Measurements from ENCODE around the gene SEMA5A.

SEMA5A gene

DNA sequence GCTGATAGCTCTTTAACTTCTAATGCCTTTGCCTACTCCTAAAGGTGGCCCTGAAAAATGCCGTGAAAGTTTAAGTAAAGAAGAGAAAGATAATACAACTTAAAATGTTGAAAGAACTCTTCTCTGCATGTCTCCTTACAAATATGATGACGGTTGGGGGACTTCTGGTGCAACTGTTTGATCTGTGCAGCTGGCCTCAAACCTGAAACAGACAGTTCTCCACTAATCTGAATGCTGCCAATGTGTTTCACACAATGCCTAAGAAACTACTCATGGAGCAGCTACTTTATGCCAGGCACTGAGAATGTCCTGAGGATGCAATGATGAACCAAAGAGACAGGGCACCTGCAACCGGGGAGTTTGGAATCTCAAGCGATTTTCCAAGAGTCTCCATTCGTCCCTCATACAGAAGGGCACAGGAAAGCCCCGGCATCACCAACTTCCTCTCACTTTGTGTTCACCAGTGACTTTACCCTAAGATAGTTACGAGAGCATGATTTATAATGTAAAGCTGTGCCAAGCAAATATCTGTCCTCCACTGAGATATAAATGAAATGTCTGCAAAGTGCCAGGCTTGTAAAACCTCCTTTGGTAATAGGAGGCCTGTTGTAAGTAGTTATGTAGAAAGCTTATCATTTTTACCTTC, 455.4 kb downstream of the SEMA5A start:
- DNase-seq (ENCODE audit: low read depth, low spot score): no peak
- in situ Hi-C loops (cut with HindIII; ENCODE audit: low sequenced_read_pairs): no loop called here
- H3K4me3 ChIP-seq (ENCODE audit: low read depth, low read length): no peak overlapping the region
- TF ChIP-seq, protein P1, sequence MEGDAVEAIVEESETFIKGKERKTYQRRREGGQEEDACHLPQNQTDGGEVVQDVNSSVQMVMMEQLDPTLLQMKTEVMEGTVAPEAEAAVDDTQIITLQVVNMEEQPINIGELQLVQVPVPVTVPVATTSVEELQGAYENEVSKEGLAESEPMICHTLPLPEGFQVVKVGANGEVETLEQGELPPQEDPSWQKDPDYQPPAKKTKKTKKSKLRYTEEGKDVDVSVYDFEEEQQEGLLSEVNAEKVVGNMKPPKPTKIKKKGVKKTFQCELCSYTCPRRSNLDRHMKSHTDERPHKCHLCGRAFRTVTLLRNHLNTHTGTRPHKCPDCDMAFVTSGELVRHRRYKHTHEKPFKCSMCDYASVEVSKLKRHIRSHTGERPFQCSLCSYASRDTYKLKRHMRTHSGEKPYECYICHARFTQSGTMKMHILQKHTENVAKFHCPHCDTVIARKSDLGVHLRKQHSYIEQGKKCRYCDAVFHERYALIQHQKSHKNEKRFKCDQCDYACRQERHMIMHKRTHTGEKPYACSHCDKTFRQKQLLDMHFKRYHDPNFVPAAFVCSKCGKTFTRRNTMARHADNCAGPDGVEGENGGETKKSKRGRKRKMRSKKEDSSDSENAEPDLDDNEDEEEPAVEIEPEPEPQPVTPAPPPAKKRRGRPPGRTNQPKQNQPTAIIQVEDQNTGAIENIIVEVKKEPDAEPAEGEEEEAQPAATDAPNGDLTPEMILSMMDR (IDR thresholded peaks at IDR 0.05; ENCODE audit: low read depth, low read length): no peak

DNA sequence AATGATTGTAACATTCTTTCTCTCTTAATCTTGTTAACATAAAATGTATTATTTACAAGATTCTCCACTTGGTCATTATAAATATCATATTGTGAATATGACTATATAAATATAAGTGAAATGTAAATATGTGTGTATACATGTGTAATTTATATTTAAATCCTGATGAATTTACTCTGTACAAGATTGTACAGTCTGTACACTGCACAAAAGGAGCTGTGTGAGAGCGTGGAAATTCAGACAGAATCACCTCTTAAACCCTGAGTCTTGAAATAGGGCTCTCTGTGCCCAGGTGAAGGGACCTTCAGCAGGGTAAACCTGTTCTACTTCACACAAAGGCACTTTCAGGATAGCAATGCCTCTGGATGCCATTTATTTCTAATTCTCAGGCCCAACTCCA, 456.0 kb downstream of the SEMA5A start:
- TF ChIP-seq, protein P1 (IDR thresholded peaks at IDR 0.05; ENCODE audit: low read depth, low read length): no peak
- no peak for DNase-seq (ENCODE audit: low read depth, low spot score)
- in situ Hi-C loops (cut with HindIII; ENCODE audit: low sequenced_read_pairs): no loop called here
- H3K4me3 ChIP-seq (ENCODE audit: low read depth, low read length): no peak overlapping the region

DNA sequence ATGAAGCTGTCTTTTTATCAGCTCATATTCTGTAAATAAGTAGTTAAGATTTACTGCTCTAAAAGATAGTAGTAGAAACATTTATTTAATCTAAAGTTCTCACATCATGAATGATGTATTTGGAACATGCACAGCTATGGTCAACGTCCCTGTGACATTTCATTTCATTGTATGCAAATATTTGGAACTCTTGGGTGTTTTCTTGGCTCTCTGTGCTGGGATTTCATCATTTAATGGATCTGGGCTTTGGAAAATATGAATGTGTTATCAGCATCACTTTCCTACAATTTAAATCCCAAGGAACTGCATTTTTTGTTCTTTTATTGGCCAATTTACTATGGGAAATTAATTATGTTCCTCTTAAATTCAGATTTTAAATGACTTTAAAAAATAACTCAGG, 462.9 kb downstream of the SEMA5A start:
- TF ChIP-seq, protein P1 (IDR thresholded peaks at IDR 0.05; ENCODE audit: low read depth, low read length): no peak
- H3K4me3 ChIP-seq (ENCODE audit: low read depth, low read length): no peak overlapping the region
- in situ Hi-C loops (cut with HindIII; ENCODE audit: low sequenced_read_pairs): no loop called here
- no peak for DNase-seq (ENCODE audit: low read depth, low spot score)

- TF ChIP-seq, protein P1 (IDR thresholded peaks at IDR 0.05; ENCODE audit: low read depth, low read length): no peak
- DNase-seq (ENCODE audit: low read depth, low spot score): no peak
- H3K4me3 ChIP-seq (ENCODE audit: low read depth, low read length): no peak overlapping the region
- in situ Hi-C loops (cut with HindIII; ENCODE audit: low sequenced_read_pairs): no loop called here
These were observed 473.2 kb downstream of the SEMA5A start for GRCh38 chr5:9072701-9073100.

DNA sequence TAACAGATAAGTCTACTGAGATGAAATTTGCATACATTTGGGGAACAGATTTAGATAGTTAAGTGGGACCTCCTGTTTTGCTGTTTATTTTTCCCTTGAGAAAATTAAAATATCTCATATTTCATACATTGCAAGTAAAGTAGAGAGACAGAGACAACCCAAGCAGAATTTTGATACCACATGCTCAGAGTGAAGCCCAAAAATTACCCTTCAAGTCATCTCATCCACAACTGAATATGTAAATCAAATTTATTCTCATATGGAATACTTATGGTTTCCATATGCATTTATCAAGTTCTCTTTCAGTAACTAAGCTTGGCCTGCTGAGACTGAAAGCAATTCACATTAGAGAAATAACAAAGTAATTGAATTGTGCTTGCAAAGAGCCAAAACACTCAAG, 474.4 kb downstream of the SEMA5A start:
- DNase-seq (ENCODE audit: low read depth, low spot score): no peak
- in situ Hi-C loops (cut with HindIII; ENCODE audit: low sequenced_read_pairs): no loop called here
- TF ChIP-seq, protein P1 (IDR thresholded peaks at IDR 0.05; ENCODE audit: low read depth, low read length): no peak
- H3K4me3 ChIP-seq (ENCODE audit: low read depth, low read length): no peak overlapping the region

GRCh38 chr5:9071074-9071473, 474.8 kb downstream of the SEMA5A start:
- in situ Hi-C loops (cut with HindIII; ENCODE audit: low sequenced_read_pairs): no loop called here
- DNase-seq (ENCODE audit: low read depth, low spot score): no peak
- TF ChIP-seq, protein P1 (IDR thresholded peaks at IDR 0.05; ENCODE audit: low read depth, low read length): no peak
- H3K4me3 ChIP-seq (ENCODE audit: low read depth, low read length): no peak overlapping the region
